Amygdala (tissue), 56 donors: ENCODE measurements around the gene PTH1R.

Source experiments
- DNase-seq, 56 donors: peaks; one replicate each; lab custom pipeline; 2025; lab: John Stamatoyannopoulos, UW

Gene PTH1R

DNA sequence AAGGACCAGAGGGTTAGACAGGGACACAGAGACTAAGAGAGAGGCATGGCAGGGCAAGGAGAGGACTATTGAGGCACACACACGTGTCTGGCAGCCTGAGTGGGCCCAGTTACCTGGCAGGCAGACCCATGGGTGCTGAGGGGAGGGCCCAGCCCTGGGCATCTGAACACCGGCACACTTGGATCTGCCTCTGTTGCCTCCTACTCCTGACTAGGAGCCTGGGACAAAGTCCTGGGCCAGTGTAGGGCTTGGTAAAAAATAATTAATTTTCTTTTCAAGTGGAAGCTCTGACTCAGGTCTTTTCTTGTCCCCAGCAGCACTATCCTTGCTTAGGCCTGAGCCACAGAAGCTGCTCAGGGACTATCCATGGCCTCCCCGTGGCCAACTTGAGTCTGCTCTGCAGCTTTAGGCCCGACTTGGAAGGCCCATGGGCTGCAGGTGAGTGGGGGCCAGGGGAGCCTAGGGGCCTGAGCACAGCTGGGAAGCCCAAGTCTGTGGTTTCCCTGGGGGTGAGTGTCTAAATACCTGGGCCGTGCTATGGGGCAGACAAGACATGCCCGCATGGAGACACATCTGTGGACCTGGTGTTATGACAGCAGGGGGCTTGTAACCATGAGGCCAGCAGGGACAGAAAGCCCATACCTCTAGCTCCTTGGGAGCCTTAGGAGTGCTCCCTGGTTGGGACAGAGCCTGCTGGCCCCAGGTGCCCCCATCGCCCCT lies at the start of gene PTH1R:
Gene PTH1R (plus strand): TSS at position 316 of the 720 bp plus-strand sequence. CDS start 5,839 bp downstream, outside the sequence.
- no peak for DNase-seq

DNA sequence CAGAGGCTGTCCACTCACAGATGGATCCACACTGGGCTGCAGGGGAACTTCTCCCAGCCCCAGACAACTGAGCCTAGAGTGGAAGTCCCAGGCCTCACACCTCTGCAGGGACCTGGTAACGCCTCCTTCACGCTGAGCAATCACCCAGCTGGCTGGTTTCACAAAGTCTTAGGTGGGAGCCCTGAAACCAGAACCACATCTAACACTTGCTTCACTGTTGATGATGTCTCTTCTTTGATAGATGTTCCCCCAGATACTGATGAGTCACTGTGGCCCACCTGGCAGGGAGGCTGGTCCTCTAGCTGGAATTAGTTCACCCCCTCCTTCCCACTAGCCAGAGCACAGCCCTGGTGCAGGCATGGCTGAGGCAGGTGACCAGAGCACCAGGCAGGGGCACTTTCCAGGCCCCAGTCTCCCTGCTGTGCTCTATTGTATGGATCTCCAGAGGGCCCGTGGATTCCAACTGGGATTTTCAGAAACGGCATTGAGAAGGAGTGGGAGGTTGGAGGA lies 47.8 kb upstream of the PTH1R start:
- DNase-seq = no peak

DNA sequence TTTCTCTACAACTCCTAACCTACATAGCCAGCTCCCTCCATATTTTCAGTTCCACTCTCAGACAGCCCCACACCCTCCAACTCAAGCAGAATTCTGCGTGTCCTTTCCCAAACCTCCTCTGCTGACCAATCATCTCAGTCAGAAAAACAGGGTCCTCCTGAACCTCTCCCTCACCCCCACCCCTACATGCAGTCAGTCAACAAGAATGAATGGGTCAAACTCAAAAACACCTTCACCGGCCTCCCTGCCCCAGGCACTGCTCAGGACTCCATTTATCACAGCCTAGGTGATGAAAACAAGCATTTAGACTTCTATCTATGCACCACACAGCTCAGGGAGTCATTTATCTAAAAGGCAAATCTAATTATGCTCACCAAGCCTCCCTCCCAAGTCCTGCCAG lies 46.7 kb upstream of the PTH1R start:
- DNase-seq = no peak

DNA sequence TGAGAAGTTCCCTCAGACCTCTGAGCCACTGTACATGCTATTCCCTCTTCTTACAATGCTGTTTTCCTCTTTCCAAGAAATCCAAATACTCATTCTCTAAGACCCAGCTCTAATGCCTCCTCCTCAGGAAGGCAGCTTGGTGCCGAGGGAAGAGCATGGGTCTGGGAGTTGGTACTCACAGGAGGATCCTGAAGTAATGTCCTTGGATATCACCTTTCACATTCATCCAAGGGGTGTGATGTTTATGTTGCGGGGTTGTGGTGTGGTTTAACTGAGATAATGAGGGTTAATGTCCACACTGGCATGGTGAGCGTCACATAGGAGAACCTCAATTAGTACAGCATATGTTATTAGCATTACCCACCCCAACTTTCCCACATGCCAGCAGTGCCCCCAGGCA lies 46.2 kb upstream of the PTH1R start:
- no peak for DNase-seq

DNA sequence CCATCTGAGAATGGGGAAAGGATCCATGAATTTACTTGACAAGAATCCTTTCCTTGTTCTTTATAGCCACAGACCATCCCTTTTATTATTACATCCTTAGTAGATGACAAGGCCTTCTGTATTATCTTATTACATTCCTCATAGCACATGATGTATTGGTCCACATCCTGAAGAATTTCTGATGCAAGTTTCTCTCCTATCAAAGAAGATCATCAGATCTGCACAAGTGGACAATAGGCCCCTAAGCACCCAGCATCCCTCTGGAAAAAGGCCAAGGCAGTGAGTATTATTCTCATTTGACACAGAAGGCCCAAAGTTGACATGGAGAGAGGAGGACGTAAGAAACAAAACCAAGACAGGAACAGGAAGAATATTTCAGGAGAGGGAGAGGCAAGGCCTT lies 45.7 kb upstream of the PTH1R start:
- DNase-seq = no peak

DNA sequence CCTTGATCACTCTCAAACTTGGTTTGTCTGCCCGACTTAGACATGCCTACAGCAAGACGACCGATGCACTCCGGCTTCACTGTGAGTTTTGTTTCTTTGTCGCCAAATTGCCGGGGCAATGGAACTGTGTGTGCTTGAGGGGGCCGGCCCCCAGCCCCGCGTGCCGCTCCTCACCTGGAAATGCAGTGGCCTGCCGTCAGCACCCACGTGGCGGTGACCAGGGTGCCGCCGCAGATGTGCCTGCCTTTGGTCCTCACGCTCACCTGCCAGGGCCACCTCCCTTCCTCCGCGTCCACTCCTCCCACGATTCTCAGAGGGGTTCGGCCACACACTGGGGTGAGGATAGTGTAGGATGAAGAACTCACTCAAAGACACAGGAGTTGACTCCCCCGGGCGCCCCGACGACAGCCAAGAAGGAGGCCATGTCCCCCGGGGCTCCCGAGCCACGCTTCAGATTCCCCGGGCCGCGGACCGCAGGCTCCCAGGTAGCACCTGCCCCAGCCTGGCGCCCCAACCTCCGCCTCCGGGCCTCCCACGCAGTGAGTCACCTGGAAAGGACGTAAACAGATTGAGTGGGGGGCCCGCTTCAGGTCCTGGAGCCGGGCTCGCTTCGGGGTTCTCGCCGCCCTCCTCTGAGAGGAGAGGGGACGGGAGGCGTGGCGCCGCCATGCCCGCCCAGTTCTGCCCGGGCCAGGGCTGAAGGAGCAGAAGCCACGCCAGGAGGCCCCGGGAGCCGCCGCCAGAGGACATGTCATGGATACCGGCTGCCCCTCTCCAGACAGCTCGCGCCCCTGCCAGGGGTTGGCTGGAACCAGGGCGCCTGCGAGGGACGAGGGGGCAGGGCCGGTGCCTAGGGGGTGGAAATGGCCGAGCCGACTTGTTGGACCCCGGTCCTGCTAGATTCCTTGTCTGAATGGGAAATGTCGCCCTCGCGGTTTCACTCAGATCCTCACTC lies 43.9 kb upstream of the PTH1R start:
- DNase-seq = no peak

DNA sequence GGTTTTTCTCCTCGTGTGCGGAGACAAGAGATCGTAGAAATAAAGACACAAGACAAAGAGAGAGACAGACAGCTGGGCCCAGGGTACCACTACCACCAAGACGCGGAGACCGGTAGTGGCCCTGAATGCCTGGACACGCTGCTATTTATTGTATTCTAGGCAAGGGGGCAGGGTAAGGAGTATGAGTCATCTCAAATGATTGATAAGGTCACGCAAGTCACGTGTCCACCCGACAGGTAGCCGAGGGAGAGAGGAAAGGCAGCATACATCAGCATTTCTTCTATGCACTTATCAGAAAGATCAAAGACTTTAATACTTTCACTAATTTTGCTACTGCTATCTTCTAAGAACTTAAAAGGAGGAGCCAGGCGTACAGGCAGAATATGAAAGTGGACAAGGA lies 42.5 kb upstream of the PTH1R start:
- DNase-seq = no peak

DNA sequence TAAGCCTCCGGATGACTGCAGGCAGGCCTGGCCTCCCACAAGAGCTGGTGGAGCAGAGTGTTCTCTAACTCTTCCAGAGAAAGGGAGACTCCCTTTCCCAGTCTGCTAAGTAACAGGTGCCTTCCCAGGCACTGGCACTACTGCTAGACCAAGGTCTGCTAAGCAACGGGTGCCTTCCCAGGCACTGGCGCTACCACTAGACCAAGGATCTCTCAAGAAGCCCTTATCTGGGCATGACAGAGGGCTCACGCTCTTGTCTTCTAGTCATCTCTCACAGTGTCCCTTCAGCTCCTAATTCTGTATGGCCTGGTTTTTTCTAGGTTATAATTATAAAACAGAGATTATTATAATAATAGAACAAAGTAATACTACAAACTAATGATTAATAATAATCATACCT lies 42.0 kb upstream of the PTH1R start:
- DNase-seq = no peak

DNA sequence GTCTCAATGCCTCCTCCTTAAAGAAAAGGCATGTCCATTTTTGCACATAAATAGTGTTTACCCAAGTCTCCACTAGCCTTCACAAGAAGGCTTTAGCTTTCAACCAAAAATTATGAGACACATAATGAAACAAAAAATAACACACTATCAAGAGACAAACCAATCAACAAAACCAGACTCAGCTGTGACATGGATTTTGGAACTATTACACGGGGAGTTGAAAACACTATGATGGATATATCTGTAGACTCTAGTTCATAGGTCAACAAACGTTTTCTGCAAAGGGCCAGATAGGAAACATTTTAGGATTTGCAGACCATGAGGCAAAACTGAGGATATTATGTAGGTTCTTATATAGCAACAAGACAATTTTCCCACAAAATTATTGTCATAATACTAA lies 39.2 kb upstream of the PTH1R start:
- DNase-seq = no peak

DNA sequence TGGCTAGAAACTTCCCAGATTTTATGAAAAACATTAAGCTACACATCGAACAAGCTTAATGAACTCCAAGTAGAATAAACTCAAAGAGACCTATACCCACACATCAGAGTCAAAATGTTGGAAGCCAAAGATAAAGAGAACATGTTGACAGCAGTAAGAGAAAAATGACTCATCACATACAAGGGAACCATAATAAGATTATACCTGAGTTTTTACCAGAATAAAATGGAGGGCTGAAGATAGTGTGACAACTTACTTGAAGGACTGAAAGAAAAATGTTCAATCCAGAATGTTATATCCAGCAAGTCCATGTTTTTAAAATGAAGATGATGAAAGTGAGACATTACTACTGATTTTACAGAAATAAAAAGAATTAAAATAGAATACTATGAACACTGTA lies 37.0 kb upstream of the PTH1R start:
- no peak for DNase-seq

DNA sequence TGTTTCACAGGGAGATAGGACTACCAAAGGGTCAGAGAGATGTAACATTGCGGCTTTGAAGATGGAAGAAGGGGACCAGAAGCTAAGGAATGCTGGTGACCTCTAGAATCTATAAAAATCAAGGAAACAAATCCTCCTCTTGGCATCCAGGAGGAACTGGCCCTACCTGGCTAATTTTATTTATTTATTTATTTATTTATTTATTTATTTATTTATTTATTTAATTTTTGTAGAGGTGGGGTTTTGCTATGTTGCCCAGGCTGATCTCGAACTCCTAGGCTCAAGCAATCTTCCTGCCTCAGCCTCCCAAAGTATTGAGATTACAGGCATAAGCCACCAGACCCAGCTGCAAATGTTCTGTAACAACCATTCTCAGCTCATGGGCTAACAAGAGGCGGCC lies 34.0 kb upstream of the PTH1R start:
- no peak for DNase-seq

DNA sequence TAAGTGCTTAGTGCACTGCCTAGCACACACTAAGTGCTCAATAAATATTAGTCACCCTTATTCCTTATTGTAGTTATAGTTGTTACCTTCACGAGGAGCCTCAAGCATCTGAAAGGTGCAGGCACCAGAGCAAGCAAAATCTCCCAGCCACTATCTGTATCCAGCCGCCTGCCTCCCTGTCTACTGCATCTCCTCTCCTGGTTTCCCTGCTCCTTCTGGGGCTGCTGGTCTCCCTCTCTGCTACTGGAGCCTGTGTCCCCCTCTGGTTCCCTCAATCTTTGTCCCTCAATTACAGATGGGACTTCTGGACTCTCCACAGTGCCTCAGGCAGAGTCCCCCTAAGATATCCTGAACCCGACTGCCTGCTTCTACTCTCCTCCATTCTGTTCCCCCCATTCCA lies 33.1 kb upstream of the PTH1R start:
- no peak for DNase-seq

DNA sequence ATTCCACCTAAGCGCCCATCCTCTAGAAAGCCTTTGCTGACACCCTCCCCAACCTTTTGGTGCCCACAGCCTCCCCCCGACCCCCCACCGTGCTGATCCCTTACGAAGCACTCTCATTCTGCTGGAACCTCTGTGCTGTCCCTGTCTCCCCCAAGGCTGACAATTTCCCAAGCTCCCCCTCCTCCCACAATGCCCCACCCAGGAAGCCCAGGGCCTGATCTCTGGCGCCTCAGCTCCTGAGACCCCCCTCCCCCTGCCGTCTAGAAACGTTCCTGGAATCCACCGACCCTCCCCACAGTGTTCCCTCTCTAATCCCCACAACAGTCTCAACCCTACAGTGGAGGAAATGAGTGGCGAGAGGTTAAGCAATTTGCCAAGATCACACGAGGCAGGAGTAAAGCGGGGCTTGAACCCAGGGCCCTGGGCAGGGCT lies 32.6 kb upstream of the PTH1R start:
- DNase-seq = no peak

DNA sequence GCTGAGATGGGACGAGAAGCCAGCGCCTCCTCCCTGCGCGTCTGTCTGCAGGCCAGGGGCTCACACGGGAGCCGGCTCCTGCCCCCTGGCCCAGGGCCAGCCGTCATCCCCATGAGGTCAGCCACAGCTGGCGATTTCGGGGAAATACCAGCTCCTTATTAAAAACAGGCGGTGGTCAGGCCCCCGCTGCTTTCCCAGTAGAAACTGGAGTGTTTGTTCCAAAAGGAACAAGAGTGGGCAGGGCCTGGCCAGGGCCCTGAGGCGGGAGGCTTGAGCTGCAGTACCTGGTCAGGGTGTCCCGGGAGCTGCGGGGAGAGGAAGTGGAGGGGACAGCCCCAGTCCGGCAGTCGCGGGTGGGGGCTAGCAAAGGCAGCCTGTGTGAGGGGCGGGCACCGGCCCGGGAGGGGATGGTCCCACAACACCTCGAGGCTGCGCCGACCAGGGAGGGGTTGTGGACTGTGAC lies 32.1 kb upstream of the PTH1R start:
- DNase-seq = peak in 16 of 56 donors; percentile 16 to 88 (median 62)

DNA sequence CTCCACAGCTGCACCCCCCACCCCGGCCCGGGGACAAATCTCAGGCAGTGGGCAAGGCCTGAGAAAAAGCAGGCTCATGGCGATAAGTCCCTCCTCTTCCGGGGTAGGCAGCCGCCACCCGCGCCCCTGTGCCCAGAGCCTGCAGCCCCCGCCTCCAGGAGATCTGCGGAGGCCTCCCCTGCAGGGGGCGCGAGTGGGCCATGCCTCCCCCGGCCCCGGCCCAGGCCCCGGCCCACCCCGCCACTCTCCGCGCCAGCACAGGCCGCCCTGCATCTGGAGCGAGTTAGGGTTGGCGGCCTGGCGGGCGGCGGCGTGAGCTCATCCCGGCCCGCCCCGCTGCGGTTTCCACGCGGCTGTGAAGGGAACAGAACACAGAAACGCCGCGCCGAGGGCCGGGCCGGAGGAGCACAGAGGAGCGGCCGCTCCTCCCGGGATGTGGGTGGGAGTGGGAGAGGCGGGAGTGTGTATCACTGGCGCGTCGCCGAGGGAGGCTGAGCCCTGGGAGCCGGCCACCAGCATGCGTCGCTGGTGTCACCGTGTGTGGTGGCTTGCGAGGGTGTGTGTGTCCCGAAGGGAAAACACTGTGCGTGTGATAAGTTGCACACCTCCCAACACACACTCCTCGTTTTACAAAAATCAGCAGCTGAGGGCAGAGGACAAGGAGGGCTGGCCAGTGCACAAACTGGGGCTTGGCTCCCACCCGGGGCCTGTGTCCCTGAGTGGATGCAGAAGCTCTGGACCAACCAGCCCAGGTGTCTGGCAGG lies 31.5 kb upstream of the PTH1R start:
- peak in 47 of 56 donors; percentile 31 to 88 (median 64) for DNase-seq

DNA sequence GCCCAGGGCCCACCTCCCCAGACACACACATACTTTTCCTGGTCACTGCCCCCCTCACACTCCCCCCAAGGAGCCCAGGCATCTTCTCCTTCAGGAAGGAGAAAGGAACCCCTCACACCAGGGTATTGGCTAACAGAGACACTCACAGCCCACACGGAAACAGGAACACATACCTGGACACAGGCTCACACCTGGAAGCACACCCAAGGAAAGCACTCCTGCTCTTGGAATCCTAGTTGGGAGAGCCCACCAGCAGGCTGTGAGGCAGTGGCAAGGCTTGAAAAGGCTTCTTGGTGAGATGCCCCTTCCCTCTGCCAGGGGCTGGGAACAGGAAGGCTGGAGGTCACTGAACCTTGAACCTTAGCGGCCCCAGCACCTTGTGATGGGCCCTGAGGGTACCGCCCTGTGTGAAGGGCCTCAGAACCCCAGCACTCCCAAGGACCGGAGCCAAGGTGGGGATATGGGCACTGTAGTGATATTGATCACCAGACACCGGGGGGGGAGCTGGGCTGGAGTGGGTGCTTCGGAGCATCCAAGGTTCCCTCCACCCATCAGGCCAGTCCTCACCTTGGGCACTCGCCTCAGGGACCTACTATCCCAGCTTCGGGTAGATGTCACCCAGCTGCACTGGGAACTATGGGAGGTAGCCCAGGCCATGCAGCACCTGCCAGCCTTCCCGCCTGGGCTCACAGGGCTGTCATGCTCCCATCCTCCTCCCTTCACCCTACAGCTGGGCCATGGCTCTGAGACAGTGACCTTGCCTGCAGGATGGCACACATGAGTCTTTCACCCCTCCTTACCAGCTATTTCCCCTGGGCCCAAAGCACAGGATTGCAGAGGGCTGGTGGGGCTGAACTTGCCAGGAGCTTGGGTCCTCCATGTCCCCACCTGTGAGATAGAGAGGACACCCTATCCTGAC lies 30.6 kb upstream of the PTH1R start:
- DNase-seq = no peak

DNA sequence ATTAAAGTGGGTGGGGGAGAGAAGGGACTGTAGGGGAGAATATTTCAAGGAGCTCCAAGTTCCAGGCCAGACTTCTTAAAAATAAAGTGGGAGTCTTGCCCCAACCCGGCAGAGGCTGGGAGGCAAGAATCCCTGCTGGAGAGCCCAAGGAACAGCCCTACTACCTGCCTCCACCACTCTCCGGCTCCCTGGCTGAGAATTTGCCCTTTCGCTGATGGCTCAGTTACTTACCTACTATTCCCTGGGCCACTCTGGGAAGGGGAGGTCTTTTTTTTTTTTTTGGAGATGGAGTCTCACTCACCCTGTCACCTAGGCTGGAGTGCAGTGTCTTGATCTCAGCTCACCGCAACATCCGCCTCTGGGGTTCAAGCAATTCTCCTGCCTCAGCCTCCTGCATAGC lies 29.8 kb upstream of the PTH1R start:
- DNase-seq = no peak

DNA sequence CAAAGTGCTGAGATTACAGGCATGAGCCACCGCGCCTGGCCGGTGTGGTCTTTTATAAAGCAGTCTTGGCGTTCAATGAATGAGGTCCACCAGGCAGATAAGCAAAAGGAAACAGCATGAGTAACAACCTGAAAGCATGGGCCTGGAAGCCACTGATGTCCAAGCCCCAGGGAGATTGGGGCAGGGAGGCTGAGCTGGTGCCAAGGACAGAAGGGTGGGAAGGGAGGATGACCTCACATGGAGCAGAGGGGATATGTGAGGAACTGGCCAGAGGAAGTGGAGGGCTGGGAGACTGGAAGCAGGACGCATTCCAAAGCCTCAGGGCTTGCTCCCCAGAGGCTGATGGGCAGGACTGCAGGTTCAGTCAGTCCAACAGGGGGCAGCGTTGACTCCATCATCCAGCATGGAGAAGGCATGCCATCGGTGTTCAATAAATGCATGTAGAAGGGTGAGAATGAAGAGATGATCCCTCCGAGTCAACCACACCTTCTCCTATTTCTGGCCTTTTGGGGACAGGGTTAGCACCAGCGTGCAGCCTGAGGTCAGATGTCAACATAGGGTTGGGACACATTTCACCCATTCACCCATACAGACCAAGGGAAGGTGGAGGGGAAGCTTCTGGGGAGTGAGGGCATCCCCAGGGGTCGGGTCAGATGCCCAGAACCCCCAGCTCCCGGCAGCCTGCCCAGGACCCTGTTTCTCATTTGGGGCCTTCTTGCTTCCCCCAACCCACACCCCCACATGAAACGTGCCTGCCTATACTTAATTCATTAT lies 29.1 kb upstream of the PTH1R start:
- DNase-seq = peak in 1 of 56 donors; percentile 8
